ENCODE results near the gene MYOCOS.
"Not testable (repeated sequence)": the region's sequence is repeated elsewhere in the genome, so short reads cannot be mapped to it uniquely, and the experiment has no call there.

MYOCOS gene

GRCh38 chr1:171627020-171627419 lies 5.0 kb downstream of the MYOCOS start:
- no peak for DNase-seq

- DNase-seq, result no peak
These were observed 6.2 kb downstream of the MYOCOS start for GRCh38 chr1:171628225-171628624.

- no peak for DNase-seq
These were observed 13.6 kb downstream of the MYOCOS start for GRCh38 chr1:171635661-171636060.

GRCh38 chr1:171636141-171636540 lies 14.1 kb downstream of the MYOCOS start:
- no peak for DNase-seq

GRCh38 chr1:171637928-171638576 lies 16.0 kb downstream of the MYOCOS start:
- DNase-seq, result no peak

- DNase-seq, result no peak
These were observed 18.2 kb downstream of the MYOCOS start for GRCh38 chr1:171640225-171640624.

- no peak for DNase-seq
These were observed 19.2 kb downstream of the MYOCOS start for GRCh38 chr1:171641076-171641864.

- DNase-seq, result no peak
These were observed 20.2 kb downstream of the MYOCOS start for GRCh38 chr1:171642197-171642596.

GRCh38 chr1:171643156-171643555 lies 21.1 kb downstream of the MYOCOS start:
- no peak for DNase-seq

GRCh38 chr1:171644805-171645483 lies 22.9 kb downstream of the MYOCOS start:
- peak; percentile 80 for DNase-seq

- DNase-seq, result no peak
These were observed 23.7 kb downstream of the MYOCOS start for GRCh38 chr1:171645553-171646248.

GRCh38 chr1:171646249-171646560 lies 24.2 kb downstream of the MYOCOS start:
- no peak for DNase-seq

- DNase-seq, result no peak
These were observed 30.3 kb downstream of the MYOCOS start, which contains the start of gene MYOC for GRCh38 chr1:171652234-171652822. TSS of gene MYOC (minus strand) at chr1:171652688. CDS start at chr1:171652611, 77 bp downstream.

- no peak for DNase-seq
These were observed 31.8 kb downstream of the MYOCOS start for GRCh38 chr1:171653796-171654195.

GRCh38 chr1:171654201-171654941 lies 32.3 kb downstream of the MYOCOS start:
- no peak for DNase-seq

GRCh38 chr1:171654942-171655745 lies 33.1 kb downstream of the MYOCOS start:
- peak; percentile 91 for DNase-seq

- no peak for DNase-seq
These were observed 33.7 kb downstream of the MYOCOS start for GRCh38 chr1:171655746-171656116.

GRCh38 chr1:171656206-171656605 lies 34.2 kb downstream of the MYOCOS start:
- not testable (repeated sequence) for DNase-seq

- no peak for DNase-seq
These were observed 39.1 kb downstream of the MYOCOS start for GRCh38 chr1:171661076-171661650.

- DNase-seq, result no peak
These were observed 41.2 kb downstream of the MYOCOS start for GRCh38 chr1:171663036-171663853.

All from stimulated activated CD8-positive, alpha-beta memory T cell treated with anti-CD3 and anti-CD28 coated beads, Interleukin-4, amount 100 ng/mL, for 48 hours (primary cell).